H1 (cell line): ENCODE measurements around the gene ACACA.

Experiments used
- CREB1 ChIP-seq: IDR thresholded peaks from 2 replicates; pipeline ENCODE4 v1.6.1; 2012; ENCODE audit warnings: inconsistent platforms
- CTCF ChIP-seq, 3 experiments: IDR thresholded peaks; 1 replicate in 2 of 3; 2 replicates in 1 of 3; pipeline versions ENCODE4 v1.5.1 to v1.6.1; 2011; ENCODE audit warnings: low read length in 3 of 3, mild to moderate bottlenecking in 3 of 3, inconsistent platforms in 2 of 3, low read depth in 1 of 3, moderate library complexity in 1 of 3; ENCODE audit not compliant: insufficient read depth in 1 of 3; ENCODE audit errors: control extremely low read depth in 1 of 3
- EGR1 ChIP-seq: IDR thresholded peaks from 2 replicates; pipeline ENCODE4 v1.6.1; 2011; ENCODE audit warnings: low read depth, low read length, borderline replicate concordance
- EP300 ChIP-seq, 2 experiments: IDR thresholded peaks; 1 replicate in 1 of 2; 2 replicates in 1 of 2; pipeline ENCODE4 v1.6.1; 2011 to 2012; ENCODE audit warnings: low read depth in 2 of 2, low read length in 2 of 2, mild to moderate bottlenecking in 2 of 2, borderline replicate concordance in 1 of 2, inconsistent platforms in 1 of 2, moderate library complexity in 1 of 2
- KDM5A ChIP-seq: fragments of 200-600 bp; IDR thresholded peaks from 2 replicates; pipeline ENCODE4 v1.7.1; 2012; ENCODE audit warnings: mild to moderate bottlenecking, low read length, inconsistent platforms, mixed read lengths
- USF2 ChIP-seq: IDR thresholded peaks from 2 replicates; pipeline ENCODE4 v1.6.1; 2011; ENCODE audit warnings: low read length, improper control_type of control experiment
- ZNF274 ChIP-seq: IDR thresholded peaks from 2 replicates; pipeline ENCODE4 v1.7.0; 2012; ENCODE audit warnings: low read length, borderline replicate concordance; ENCODE audit errors: extremely low read depth
- TF ChIP-seq, protein P1 (sequence below): IDR thresholded peaks from 2 replicates; pipeline ENCODE4 v1.6.1; 2011; ENCODE audit warnings: low read depth, mild to moderate bottlenecking, low read length; ENCODE audit not compliant: insufficient read depth

- TF ChIP-seq EGR1: no peak
- TF ChIP-seq CREB1: no peak
- no peak for TF ChIP-seq ZNF274
- no peak for TF ChIP-seq EP300 (IDR thresholded peaks at IDR 0.05; ENCODE audit: borderline replicate concordance in 1 of 2, low read depth in 2 of 2, low read length in 2 of 2)
- no peak for TF ChIP-seq USF2
- no peak for TF ChIP-seq KDM5A
- TF ChIP-seq CTCF (IDR thresholded peaks at IDR 0.05; ENCODE audit: control extremely low read depth in 1 of 3, insufficient read depth in 1 of 3, low read depth in 1 of 3, low read length in 3 of 3): no peak
- TF ChIP-seq, protein P1, sequence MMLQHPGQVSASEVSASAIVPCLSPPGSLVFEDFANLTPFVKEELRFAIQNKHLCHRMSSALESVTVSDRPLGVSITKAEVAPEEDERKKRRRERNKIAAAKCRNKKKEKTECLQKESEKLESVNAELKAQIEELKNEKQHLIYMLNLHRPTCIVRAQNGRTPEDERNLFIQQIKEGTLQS: no peak
These were observed 172.5 kb downstream of the ACACA start for GRCh38 chr17:37234106-37234505.
